HepG2 (cell line): ENCODE data around the gene NUP85. TPM values are rescaled to one million over a fixed set of nuclear protein-coding genes. Genes with fewer than 3 reads are reported as not detected.

Experiments used
- AFF4 ChIP-seq: sonication (generic); formaldehyde crosslinking; IDR thresholded peaks from 2 replicates; pipeline ENCODE4 v1.4.0; 2020; ENCODE audit warnings: missing genetic modification reagents
- CBX1 ChIP-seq: IDR thresholded peaks from one replicate; pipeline ENCODE4 v1.6.1; 2016; ENCODE audit warnings: antibody characterized with exemption, low read depth
- EEA1 ChIP-seq: sonication (generic); formaldehyde crosslinking; IDR thresholded peaks from 2 replicates; pipeline ENCODE4 v1.5.1; 2020; ENCODE audit warnings: mild to moderate bottlenecking, missing genetic modification reagents, borderline replicate concordance
- KMT2B ChIP-seq: IDR thresholded peaks from 2 replicates; pipeline ENCODE4 v1.6.1; 2016; ENCODE audit warnings: missing genetic modification reagents, missing compliant biosample characterization
- ZFYVE20 ChIP-seq: sonication (generic); formaldehyde crosslinking; IDR thresholded peaks from 2 replicates; pipeline ENCODE4 v1.8.0; 2023; ENCODE audit warnings: low read depth, mild to moderate bottlenecking, moderate library complexity, missing genetic modification reagents, borderline replicate concordance
- ZNF121 ChIP-seq: sonication (generic); formaldehyde crosslinking; IDR thresholded peaks from 2 replicates; pipeline ENCODE4 v1.5.0; 2020; ENCODE audit warnings: mild to moderate bottlenecking, missing genetic modification reagents
- ZNF431 ChIP-seq: sonication (generic); formaldehyde crosslinking; IDR thresholded peaks from 2 replicates; pipeline ENCODE4 v1.9.0; 2022; ENCODE audit warnings: missing genetic modification reagents, low read depth, mild to moderate bottlenecking, borderline replicate concordance
- ZNF644 ChIP-seq: IDR thresholded peaks from 2 replicates; pipeline ENCODE4 v1.6.1; 2016; ENCODE audit warnings: low read depth
- ZNF672 ChIP-seq: sonication (generic); formaldehyde crosslinking; IDR thresholded peaks from 2 replicates; pipeline ENCODE4 v1.8.1; 2022; ENCODE audit warnings: missing genetic modification reagents
- polyA plus RNA-seq, 8 experiments: library from polyadenylated mRNA; depleted of rRNA in 3 of 8; stranded (reverse) in 7 of 8; unstranded in 1 of 8; fragments of >200 nt; fragmentation: Illumina TruSeq in 4 of 8; extraction: Trizol in 4 of 8; gene quantifications; 2 replicates each; pipeline versions ENCODE4 v1.2.1 to v1.2.3, GENCODE V29; 2011 to 2016; ENCODE audit warnings: low read depth in 4 of 8, missing spikeins in 1 of 8, mixed read lengths in 1 of 8; ENCODE audit not compliant: insufficient read depth in 1 of 8
- total RNA-seq, 5 experiments: library from RNA; depleted of rRNA; stranded (reverse); fragments of >200 nt; fragmentation: Illumina TruSeq; extraction: Trizol; gene quantifications; 2 replicates each; pipeline ENCODE4 v1.2.3, GENCODE V29; 2016; ENCODE audit warnings: low read depth in 1 of 5
- TF ChIP-seq, protein P1 (sequence below), 2 experiments: fragments of 450-650 bp in 1 of 2; sonication (generic) in 1 of 2; formaldehyde crosslinking in 1 of 2; IDR thresholded peaks; 2 replicates each; pipeline versions ENCODE4 v1.6.1 to v1.8.0; 2016 to 2022; ENCODE audit warnings: antibody characterized with exemption in 1 of 2, mild to moderate bottlenecking in 1 of 2, missing genetic modification reagents in 1 of 2
- TF ChIP-seq, protein P2 (sequence below): sonication (generic); formaldehyde crosslinking; IDR thresholded peaks from 2 replicates; pipeline ENCODE4 v1.5.1; 2020; ENCODE audit warnings: missing genetic modification reagents, mild to moderate bottlenecking, borderline replicate concordance

The NUP85 gene
- total and polyA plus RNA-seq, 2 of the 13 experiments (the other 11 are each of a cell fraction or from before 2014, with no cell fraction given), result 89.1 to 124 TPM

DNA sequence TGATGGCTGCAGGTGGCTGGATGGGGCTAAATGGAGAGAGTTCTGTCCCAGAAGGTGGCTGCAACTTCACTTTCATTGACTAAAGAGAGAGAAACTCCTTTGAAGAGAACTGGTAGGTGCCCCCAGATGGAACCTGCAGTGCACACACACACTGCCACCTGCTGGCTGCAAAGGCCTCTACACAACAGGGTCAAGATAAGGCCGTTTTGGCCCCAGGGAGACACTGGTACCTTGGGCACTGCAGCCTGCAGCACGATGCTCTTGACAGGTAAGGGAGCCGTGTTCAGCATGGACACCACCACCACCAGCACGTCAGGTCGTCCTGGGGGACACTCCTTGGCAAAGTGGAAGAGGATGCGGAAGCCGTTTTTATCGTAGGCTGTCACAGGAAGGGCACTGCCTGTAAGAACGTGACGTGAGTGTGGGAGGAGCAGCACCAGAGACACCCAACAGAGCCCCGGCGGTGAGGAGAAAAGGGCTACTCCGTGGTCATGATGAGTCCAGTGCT lies 33.3 kb downstream of the NUP85 start (continued):
- TF ChIP-seq KMT2B (CRISPR knock-in tag) (peak; percentile 53; the same call in 1 of the 2 replicates), CBX1 (no peak), ZNF672 (CRISPR knock-in tag) (no peak), ZNF121 (CRISPR knock-in tag) (no peak), ZFYVE20 (CRISPR knock-in tag) (no peak), ZNF644 (CRISPR knock-in tag) (no peak), AFF4 (CRISPR knock-in tag) (no peak), ZNF431 (CRISPR knock-in tag) (no peak), EEA1 (CRISPR knock-in tag) (no peak)
- TF ChIP-seq, protein P1, sequence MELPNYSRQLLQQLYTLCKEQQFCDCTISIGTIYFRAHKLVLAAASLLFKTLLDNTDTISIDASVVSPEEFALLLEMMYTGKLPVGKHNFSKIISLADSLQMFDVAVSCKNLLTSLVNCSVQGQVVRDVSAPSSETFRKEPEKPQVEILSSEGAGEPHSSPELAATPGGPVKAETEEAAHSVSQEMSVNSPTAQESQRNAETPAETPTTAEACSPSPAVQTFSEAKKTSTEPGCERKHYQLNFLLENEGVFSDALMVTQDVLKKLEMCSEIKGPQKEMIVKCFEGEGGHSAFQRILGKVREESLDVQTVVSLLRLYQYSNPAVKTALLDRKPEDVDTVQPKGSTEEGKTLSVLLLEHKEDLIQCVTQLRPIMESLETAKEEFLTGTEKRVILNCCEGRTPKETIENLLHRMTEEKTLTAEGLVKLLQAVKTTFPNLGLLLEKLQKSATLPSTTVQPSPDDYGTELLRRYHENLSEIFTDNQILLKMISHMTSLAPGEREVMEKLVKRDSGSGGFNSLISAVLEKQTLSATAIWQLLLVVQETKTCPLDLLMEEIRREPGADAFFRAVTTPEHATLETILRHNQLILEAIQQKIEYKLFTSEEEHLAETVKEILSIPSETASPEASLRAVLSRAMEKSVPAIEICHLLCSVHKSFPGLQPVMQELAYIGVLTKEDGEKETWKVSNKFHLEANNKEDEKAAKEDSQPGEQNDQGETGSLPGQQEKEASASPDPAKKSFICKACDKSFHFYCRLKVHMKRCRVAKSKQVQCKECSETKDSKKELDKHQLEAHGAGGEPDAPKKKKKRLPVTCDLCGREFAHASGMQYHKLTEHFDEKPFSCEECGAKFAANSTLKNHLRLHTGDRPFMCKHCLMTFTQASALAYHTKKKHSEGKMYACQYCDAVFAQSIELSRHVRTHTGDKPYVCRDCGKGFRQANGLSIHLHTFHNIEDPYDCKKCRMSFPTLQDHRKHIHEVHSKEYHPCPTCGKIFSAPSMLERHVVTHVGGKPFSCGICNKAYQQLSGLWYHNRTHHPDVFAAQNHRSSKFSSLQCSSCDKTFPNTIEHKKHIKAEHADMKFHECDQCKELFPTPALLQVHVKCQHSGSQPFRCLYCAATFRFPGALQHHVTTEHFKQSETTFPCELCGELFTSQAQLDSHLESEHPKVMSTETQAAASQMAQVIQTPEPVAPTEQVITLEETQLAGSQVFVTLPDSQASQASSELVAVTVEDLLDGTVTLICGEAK (IDR thresholded peaks at IDR 0.05), result no peak
- TF ChIP-seq, protein P1 (CRISPR knock-in tag; IDR thresholded peaks at IDR 0.05), result no peak
- TF ChIP-seq, protein P2, sequence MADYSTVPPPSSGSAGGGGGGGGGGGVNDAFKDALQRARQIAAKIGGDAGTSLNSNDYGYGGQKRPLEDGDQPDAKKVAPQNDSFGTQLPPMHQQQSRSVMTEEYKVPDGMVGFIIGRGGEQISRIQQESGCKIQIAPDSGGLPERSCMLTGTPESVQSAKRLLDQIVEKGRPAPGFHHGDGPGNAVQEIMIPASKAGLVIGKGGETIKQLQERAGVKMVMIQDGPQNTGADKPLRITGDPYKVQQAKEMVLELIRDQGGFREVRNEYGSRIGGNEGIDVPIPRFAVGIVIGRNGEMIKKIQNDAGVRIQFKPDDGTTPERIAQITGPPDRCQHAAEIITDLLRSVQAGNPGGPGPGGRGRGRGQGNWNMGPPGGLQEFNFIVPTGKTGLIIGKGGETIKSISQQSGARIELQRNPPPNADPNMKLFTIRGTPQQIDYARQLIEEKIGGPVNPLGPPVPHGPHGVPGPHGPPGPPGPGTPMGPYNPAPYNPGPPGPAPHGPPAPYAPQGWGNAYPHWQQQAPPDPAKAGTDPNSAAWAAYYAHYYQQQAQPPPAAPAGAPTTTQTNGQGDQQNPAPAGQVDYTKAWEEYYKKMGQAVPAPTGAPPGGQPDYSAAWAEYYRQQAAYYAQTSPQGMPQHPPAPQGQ (CRISPR knock-in tag), result 0 out of 2 replicates have a peak, but pooled peaks have one; percentile 67
